ENCODE data around the gene PEPD.

DNA sequence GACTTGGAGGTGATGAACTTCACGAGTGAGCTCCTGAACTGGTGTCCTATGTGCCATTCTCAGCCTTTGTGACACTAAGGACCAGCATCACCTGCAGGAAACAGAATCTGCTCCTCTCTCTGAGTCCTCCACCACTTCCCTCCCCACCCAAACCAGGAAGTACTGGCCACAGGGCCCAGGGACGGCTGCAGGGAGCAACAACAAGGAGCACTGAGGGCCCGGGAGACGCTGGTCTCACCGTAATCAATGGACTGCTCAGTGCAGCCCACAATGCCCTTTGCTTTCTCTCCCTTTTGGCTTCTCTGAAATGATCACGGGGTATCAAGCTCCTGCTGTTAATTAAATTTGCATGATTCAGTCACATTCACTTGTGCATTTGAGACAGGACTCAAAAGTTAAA, 18.6 kb downstream of the PEPD start:
- TF ChIP-seq CHD2 (IDR thresholded peaks at IDR 0.05; ENCODE audit: borderline replicate concordance, low read depth, low read length), result no peak
- TF ChIP-seq, protein P1, sequence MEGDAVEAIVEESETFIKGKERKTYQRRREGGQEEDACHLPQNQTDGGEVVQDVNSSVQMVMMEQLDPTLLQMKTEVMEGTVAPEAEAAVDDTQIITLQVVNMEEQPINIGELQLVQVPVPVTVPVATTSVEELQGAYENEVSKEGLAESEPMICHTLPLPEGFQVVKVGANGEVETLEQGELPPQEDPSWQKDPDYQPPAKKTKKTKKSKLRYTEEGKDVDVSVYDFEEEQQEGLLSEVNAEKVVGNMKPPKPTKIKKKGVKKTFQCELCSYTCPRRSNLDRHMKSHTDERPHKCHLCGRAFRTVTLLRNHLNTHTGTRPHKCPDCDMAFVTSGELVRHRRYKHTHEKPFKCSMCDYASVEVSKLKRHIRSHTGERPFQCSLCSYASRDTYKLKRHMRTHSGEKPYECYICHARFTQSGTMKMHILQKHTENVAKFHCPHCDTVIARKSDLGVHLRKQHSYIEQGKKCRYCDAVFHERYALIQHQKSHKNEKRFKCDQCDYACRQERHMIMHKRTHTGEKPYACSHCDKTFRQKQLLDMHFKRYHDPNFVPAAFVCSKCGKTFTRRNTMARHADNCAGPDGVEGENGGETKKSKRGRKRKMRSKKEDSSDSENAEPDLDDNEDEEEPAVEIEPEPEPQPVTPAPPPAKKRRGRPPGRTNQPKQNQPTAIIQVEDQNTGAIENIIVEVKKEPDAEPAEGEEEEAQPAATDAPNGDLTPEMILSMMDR (IDR thresholded peaks at IDR 0.05 in 2 of 3, conservative IDR thresholded peaks at IDR 0.05 in 1 of 3; ENCODE audit: control insufficient read depth in 2 of 3, extremely low read depth in 1 of 3, insufficient read depth in 1 of 3, low read depth in 3 of 3, low read length in 3 of 3), result no peak
- no peak for TF ChIP-seq CBFB (IDR thresholded peaks at IDR 0.05; ENCODE audit: low read depth)
- no peak for TF ChIP-seq MTA3 (IDR thresholded peaks at IDR 0.05; ENCODE audit: borderline replicate concordance, low read length)
- no peak for TF ChIP-seq EP300 (IDR thresholded peaks at IDR 0.05; ENCODE audit: borderline replicate concordance in 1 of 2, control insufficient read depth in 1 of 2, low read depth in 2 of 2, low read length in 2 of 2)
- no peak for TF ChIP-seq JUNB (IDR thresholded peaks at IDR 0.05)
- no peak for TF ChIP-seq NKRF (conservative IDR thresholded peaks at IDR 0.05)
